Caco-2 (cell line): ENCODE data around the gene HCRTR1. TPM values are rescaled to one million over a fixed set of nuclear protein-coding genes. Genes with fewer than 3 reads are reported as not detected.

ENCODE experiments used
- BruUV-seq: library from RNA; stranded (reverse); fragments of 400-500 nt; replicated peaks from 2 replicates; lab custom pipeline; 2021; lab: Mats Ljungman, UMichigan
- CTCF ChIA-PET: fragments of 300-600 bp; sonication (Branson Sonifier 250); formaldehyde crosslinking; loops from one replicate; lab custom pipeline; 2022; ENCODE audit warnings: antibody characterized with exemption; lab: Charles Lee
- POLR2A ChIA-PET: fragments of 300-600 bp; sonication (Branson Sonifier 250); formaldehyde crosslinking; loops from one replicate; lab custom pipeline; 2022; ENCODE audit warnings: antibody characterized with exemption; lab: Charles Lee
- DNase-seq, 2 experiments: peaks; one replicate each; pipeline versions ENCODE4 v3.0.0 to v3.0.0-alpha.2; 2020 to 2022
- H3K27me3 ChIP-seq: replicated peaks from 2 replicates; pipeline ENCODE4 v1.6.0; 2011; ENCODE audit warnings: low read length; ENCODE audit not compliant: control insufficient read depth, insufficient read depth
- H3K36me3 ChIP-seq: 2 replicates; pipeline ENCODE4 v1.5.1; 2011; ENCODE audit warnings: low read length; ENCODE audit not compliant: control insufficient read depth, insufficient read depth
- H3K4me1 ChIP-seq: fragments of 250-450 bp; sonication (Bioruptor Pico); 2 replicates; pipeline ENCODE4 v1.5.1; 2020; ENCODE audit warnings: mild to moderate bottlenecking
- H3K4me3 ChIP-seq: 2 replicates; pipeline ENCODE4 v1.5.1; 2011; ENCODE audit warnings: low read depth, mild to moderate bottlenecking, control low read depth, low read length
- H3K9me3 ChIP-seq: fragments of 250-450 bp; sonication (Bioruptor Pico); 2 replicates; pipeline ENCODE4 v1.5.1; 2020; ENCODE audit warnings: mild to moderate bottlenecking, moderate library complexity
- H3K27ac Mint-ChIP-seq: one replicate; pipeline ENCODE4 v1.8.0; 2022; ENCODE audit warnings: mixed read lengths; ENCODE audit not compliant: unreplicated experiment
- H3K27me3 Mint-ChIP-seq: one replicate; pipeline ENCODE4 v1.8.0; 2022; ENCODE audit warnings: mixed read lengths; ENCODE audit not compliant: insufficient read depth, unreplicated experiment
- H3K36me3 Mint-ChIP-seq: one replicate; pipeline ENCODE4 v1.8.0; 2022; ENCODE audit warnings: mild to moderate bottlenecking, mixed read lengths; ENCODE audit not compliant: insufficient read depth, unreplicated experiment
- H3K4me1 Mint-ChIP-seq: one replicate; pipeline ENCODE4 v1.8.0; 2022; ENCODE audit warnings: low read depth, mixed read lengths; ENCODE audit not compliant: unreplicated experiment
- H3K4me3 Mint-ChIP-seq: one replicate; pipeline ENCODE4 v1.8.0; 2022; ENCODE audit warnings: mild to moderate bottlenecking, moderate library complexity, mixed read lengths; ENCODE audit not compliant: unreplicated experiment
- H3K9me3 Mint-ChIP-seq: one replicate; pipeline ENCODE4 v1.8.0; 2022; ENCODE audit warnings: mixed read lengths; ENCODE audit not compliant: unreplicated experiment
- CTCF ChIP-seq, 2 experiments: fragments of 200-600 bp in 1 of 2; IDR thresholded peaks; 1 replicate in 1 of 2; 2 replicates in 1 of 2; pipeline versions ENCODE4 v1.5.1 to v1.8.0; 2011 to 2022; ENCODE audit warnings: antibody characterized with exemption in 1 of 2, control low read depth in 1 of 2, inconsistent platforms in 1 of 2, low read depth in 1 of 2, low read length in 1 of 2, mild to moderate bottlenecking in 1 of 2, moderate library complexity in 1 of 2; ENCODE audit not compliant: insufficient read depth in 1 of 2, severe bottlenecking in 1 of 2, unreplicated experiment in 1 of 2
- intact Hi-C: fragments of 100-400 bp; cut with micrococcal nuclease; formaldehyde crosslinking; loops from one replicate; pipeline ENCODE4 v1.10.0; 2022; ENCODE audit not compliant: unreplicated experiment
- total RNA-seq: library from RNA; stranded (reverse); gene quantifications from 2 replicates; pipeline ENCODE4 v1.2.3, GENCODE V29; 2022

The HCRTR1 gene
- total RNA-seq, 1 experiment from 2014 or later = not detected

DNA sequence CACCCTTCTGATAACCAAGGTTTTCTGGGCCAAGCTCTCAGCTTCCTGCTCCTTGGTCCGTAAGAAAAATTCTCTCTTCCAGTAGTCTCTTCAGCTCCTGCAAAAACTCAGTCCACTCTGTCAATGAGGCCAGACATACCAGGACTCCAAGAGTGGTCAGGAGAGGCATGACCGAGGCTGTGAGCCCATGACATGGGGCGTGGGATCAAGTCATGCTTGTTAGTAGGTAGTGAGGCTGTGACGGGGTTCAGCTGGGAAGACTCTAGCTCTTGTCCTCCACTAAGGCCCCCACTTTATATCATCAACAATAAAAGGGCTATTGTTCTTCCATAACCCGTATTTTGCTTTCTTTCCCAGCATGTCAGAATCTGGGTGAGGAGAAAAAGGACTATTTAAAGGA is 10.1 kb upstream of the HCRTR1 start:
- no peak for TF ChIP-seq CTCF (IDR thresholded peaks at IDR 0.05; ENCODE audit: insufficient read depth in 1 of 2, low read depth in 1 of 2, low read length in 1 of 2, severe bottlenecking in 1 of 2, unreplicated experiment in 1 of 2)
- Histone ChIP-seq H3K4me1 (no peaks in the 10 kb centered on the region), H3K9me3 (no peaks in the 10 kb centered on the region), H3K27me3 (no peaks in the 10 kb centered on the region), H3K36me3 (no peaks in the 10 kb centered on the region), H3K4me3 (no peak overlapping the region)
- no TSS peak for BruUV-seq
- Mint-ChIP-seq H3K27me3 (no peaks in the 10 kb centered on the region), H3K27ac (no peak overlapping the region), H3K9me3 (no peaks in the 10 kb centered on the region), H3K4me1 (no peaks in the 10 kb centered on the region), H3K4me3 (no peak overlapping the region), H3K36me3 (no peaks in the 10 kb centered on the region)
- intact Hi-C loops = no loop called here
- POLR2A ChIA-PET = no interaction called here
- no peak for DNase-seq
- CTCF ChIA-PET = no interaction called here

DNA sequence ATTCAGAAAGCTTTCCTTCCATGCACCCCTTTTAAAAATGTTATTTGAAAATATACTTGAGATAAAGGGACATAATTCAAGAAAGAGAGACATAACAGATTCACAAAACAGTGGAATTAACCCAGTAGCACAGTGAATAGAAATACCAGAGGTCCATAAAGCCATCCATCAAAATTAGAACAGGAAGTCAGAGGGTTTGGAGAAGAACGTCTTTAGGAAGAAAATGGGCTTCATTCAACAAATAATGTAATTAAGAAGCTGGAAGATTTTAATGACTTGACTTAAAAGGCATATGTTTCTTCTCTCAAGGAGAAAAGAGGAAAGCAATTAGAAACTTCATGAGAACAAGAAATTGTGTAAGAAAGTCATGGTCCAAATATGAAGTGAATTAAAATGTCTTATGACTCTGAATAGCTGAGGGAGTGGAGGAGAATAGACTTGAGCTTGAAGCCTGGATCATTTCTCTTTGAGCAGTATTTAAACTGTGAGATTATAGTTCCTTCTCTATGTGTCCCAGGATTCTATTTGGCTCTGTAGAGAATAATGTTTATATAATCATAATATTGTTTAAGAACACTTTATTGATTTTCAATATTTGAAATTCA is 7.9 kb upstream of the HCRTR1 start:
- CTCF ChIA-PET = no interaction called here
- H3K4me1 ChIP-seq = no peaks in the 10 kb centered on the region
- Mint-ChIP-seq H3K4me1 (no peaks in the 10 kb centered on the region), H3K36me3 (no peaks in the 10 kb centered on the region), H3K27me3 (no peaks in the 10 kb centered on the region), H3K4me3 (no peak overlapping the region), H3K9me3 (no peaks in the 10 kb centered on the region), H3K27ac (no peak overlapping the region)
- no peak overlapping the region for H3K4me3 ChIP-seq
- no peaks in the 10 kb centered on the region for H3K9me3 ChIP-seq
- POLR2A ChIA-PET = no interaction called here
- no peak for TF ChIP-seq CTCF (IDR thresholded peaks at IDR 0.05; ENCODE audit: insufficient read depth in 1 of 2, low read depth in 1 of 2, low read length in 1 of 2, severe bottlenecking in 1 of 2, unreplicated experiment in 1 of 2)
- no peaks in the 10 kb centered on the region for H3K27me3 ChIP-seq
- DNase-seq = no peak
- H3K36me3 ChIP-seq = no peaks in the 10 kb centered on the region
- BruUV-seq = no TSS peak
- intact Hi-C loops = no loop called here

GRCh38 chr1:31614414-31615005 is 3.0 kb upstream of the HCRTR1 start:
- H3K4me1 Mint-ChIP-seq = peaks cover 5% of the 10 kb centered on the region
- no peak overlapping the region for H3K27ac Mint-ChIP-seq
- H3K27me3 ChIP-seq = no peaks in the 10 kb centered on the region
- ChIA-PET CTCF (no interaction called here), POLR2A (no interaction called here)
- no peak for TF ChIP-seq CTCF (IDR thresholded peaks at IDR 0.05; ENCODE audit: insufficient read depth in 1 of 2, low read depth in 1 of 2, low read length in 1 of 2, severe bottlenecking in 1 of 2, unreplicated experiment in 1 of 2)
- H3K27me3 Mint-ChIP-seq = no peaks in the 10 kb centered on the region
- intact Hi-C loops = no loop called here
- BruUV-seq = no TSS peak
- no peaks in the 10 kb centered on the region for H3K9me3 ChIP-seq
- no peak overlapping the region for H3K4me3 ChIP-seq
- H3K4me3 Mint-ChIP-seq = no peak overlapping the region
- no peak for DNase-seq
- H3K36me3 ChIP-seq = no peaks in the 10 kb centered on the region
- no peaks in the 10 kb centered on the region for H3K4me1 ChIP-seq
- H3K9me3 Mint-ChIP-seq = no peaks in the 10 kb centered on the region
- H3K36me3 Mint-ChIP-seq = no peaks in the 10 kb centered on the region
